Measurements from ENCODE around the gene CYP24A1.
A peak's percentile ranks its signal among the peaks of the same experiment; 100 is the strongest.

CYP24A1 gene

GRCh38 chr20:54108326-54108642, 65.5 kb downstream of the CYP24A1 start:
- TF ChIP-seq CTCF (conservative IDR thresholded peaks at IDR 0.05) (no peak), ZFX (IDR thresholded peaks at IDR 0.05) (no peak)
- H3K27ac ChIP-seq: no peak overlapping the region

GRCh38 chr20:54107600-54108325, 66.0 kb downstream of the CYP24A1 start:
- no peak for TF ChIP-seq ZFX (IDR thresholded peaks at IDR 0.05)
- TF ChIP-seq CTCF (conservative IDR thresholded peaks at IDR 0.05): no peak
- H3K27ac ChIP-seq: no peak overlapping the region; the same call in 1 of the 2 replicates

GRCh38 chr20:54107181-54107580, 66.6 kb downstream of the CYP24A1 start:
- H3K27ac ChIP-seq: no peak overlapping the region
- TF ChIP-seq ZFX (IDR thresholded peaks at IDR 0.05) (no peak), CTCF (conservative IDR thresholded peaks at IDR 0.05) (no peak)

- no peak for TF ChIP-seq CTCF (conservative IDR thresholded peaks at IDR 0.05)
- no peak for TF ChIP-seq ZFX (IDR thresholded peaks at IDR 0.05)
- H3K27ac ChIP-seq: no peak overlapping the region
Measured at GRCh38 chr20:54106162-54106561, 67.6 kb downstream of the CYP24A1 start.

GRCh38 chr20:54105653-54106052, 68.1 kb downstream of the CYP24A1 start:
- TF ChIP-seq CTCF (conservative IDR thresholded peaks at IDR 0.05) (no peak), ZFX (IDR thresholded peaks at IDR 0.05) (no peak)
- H3K27ac ChIP-seq: no peak overlapping the region

- H3K27ac ChIP-seq: no peak overlapping the region
- TF ChIP-seq ZFX (IDR thresholded peaks at IDR 0.05) (no peak), CTCF (conservative IDR thresholded peaks at IDR 0.05) (no peak)
Measured at GRCh38 chr20:54104781-54105180, 69.0 kb downstream of the CYP24A1 start.

- H3K27ac ChIP-seq: no peak overlapping the region
- TF ChIP-seq ZFX (IDR thresholded peaks at IDR 0.05): no peak
- peak; percentile 75 for TF ChIP-seq CTCF (conservative IDR thresholded peaks at IDR 0.05)
Measured at GRCh38 chr20:54103762-54104600, 69.8 kb downstream of the CYP24A1 start.
